Endothelial cell of umbilical vein (primary cell): ENCODE data around the gene DGUOK. TPM values are rescaled to one million over a fixed set of nuclear protein-coding genes. Genes with fewer than 3 reads are reported as not detected.

Experiments
- BruUV-seq: library from RNA; stranded (reverse); fragments of 400-500 nt; replicated peaks from 2 replicates; lab custom pipeline; 2021; lab: Mats Ljungman, UMichigan
- CTCF ChIA-PET: fragments of 300-600, 350-600 bp; sonication (Branson Sonifier 250); formaldehyde crosslinking; loops from one replicate; lab custom pipeline; 2021; ENCODE audit warnings: antibody characterized with exemption, inconsistent platforms; lab: Charles Lee
- POLR2A ChIA-PET: fragments of 300-600, 350-600 bp; sonication (Branson Sonifier 250); formaldehyde crosslinking; loops from one replicate; lab custom pipeline; 2021; ENCODE audit warnings: antibody characterized with exemption, inconsistent platforms; lab: Charles Lee
- DNase-seq: peaks from one replicate; pipeline ENCODE4 v3.0.0-alpha.2; 2011; ENCODE audit warnings: low read depth, low spot score
- FAIRE-seq: peaks from 2 replicates; lab custom pipeline; 2011; peaks lifted over from hg19 to GRCh38; lab: Jason Lieb, UNC
- H2AFZ ChIP-seq: 2 replicates; pipeline ENCODE4 v1.6.0; 2012; ENCODE audit warnings: low read depth, low read length, control low read depth, inconsistent platforms
- H3K27ac ChIP-seq: 2 replicates; pipeline ENCODE4 v1.5.1; 2011; ENCODE audit warnings: low read depth, mild to moderate bottlenecking, control low read depth, low read length, moderate library complexity; ENCODE audit not compliant: insufficient read depth
- H3K27me3 ChIP-seq, 2 experiments: 2 replicates each; pipeline versions ENCODE4 v1.6.0 to v1.6.1; 2011; ENCODE audit warnings: low read length in 2 of 2, mixed read lengths in 1 of 2; ENCODE audit not compliant: control insufficient read depth in 2 of 2, insufficient read depth in 2 of 2
- H3K36me3 ChIP-seq, 2 experiments: 2 replicates in 1 of 2; 3 replicates in 1 of 2; pipeline ENCODE4 v1.5.1; 2011; ENCODE audit warnings: low read length in 2 of 2, mild to moderate bottlenecking in 1 of 2, moderate library complexity in 1 of 2; ENCODE audit not compliant: control insufficient read depth in 2 of 2, insufficient read depth in 2 of 2; ENCODE audit errors: extremely low read depth in 1 of 2
- H3K4me1 ChIP-seq: 3 replicates; pipeline ENCODE4 v1.5.1; 2011; ENCODE audit warnings: mild to moderate bottlenecking, low read length; ENCODE audit not compliant: control insufficient read depth, insufficient read depth; ENCODE audit errors: extremely low read depth
- H3K4me2 ChIP-seq: 2 replicates; pipeline ENCODE4 v1.6.1; 2011; ENCODE audit warnings: low read length, control low read depth, mixed read lengths; ENCODE audit not compliant: insufficient read depth
- H3K4me3 ChIP-seq, 3 experiments: fragments of 200-600 bp in 1 of 3; sonication (generic), shearing (Covaris generic) in 1 of 3; replicated peaks in 1 of 3; 2 replicates each; pipeline ENCODE4 v1.5.1; 2011 to 2016; ENCODE audit warnings: control low read depth in 3 of 3, low read length in 3 of 3, mild to moderate bottlenecking in 2 of 3, inconsistent platforms in 1 of 3, low read depth in 1 of 3, moderate library complexity in 1 of 3; ENCODE audit not compliant: insufficient read depth in 1 of 3
- H3K79me2 ChIP-seq: 2 replicates; pipeline ENCODE4 v1.6.0; 2012; ENCODE audit warnings: low read length, inconsistent platforms; ENCODE audit not compliant: control insufficient read depth, insufficient read depth
- H3K9ac ChIP-seq: replicated peaks from 2 replicates; pipeline ENCODE3; 2011; ENCODE audit warnings: low read length, control low read depth; ENCODE audit not compliant: insufficient read depth; ENCODE audit errors: extremely low read depth
- H3K9me1 ChIP-seq: replicated peaks from 3 replicates; pipeline ENCODE4 v1.6.0; 2011; ENCODE audit warnings: mild to moderate bottlenecking, low read length; ENCODE audit not compliant: control insufficient read depth, insufficient read depth; ENCODE audit errors: extremely low read depth
- H3K9me3 ChIP-seq: replicated peaks from 2 replicates; pipeline ENCODE4 v1.5.1; 2012; ENCODE audit warnings: low read length, inconsistent platforms; ENCODE audit not compliant: control insufficient read depth, insufficient read depth
- H4K20me1 ChIP-seq: replicated peaks from 2 replicates; pipeline ENCODE3; 2011; ENCODE audit warnings: mild to moderate bottlenecking, low read length; ENCODE audit not compliant: control insufficient read depth, insufficient read depth; ENCODE audit errors: extremely low read depth
- EZH2 ChIP-seq: IDR thresholded peaks from 2 replicates; pipeline ENCODE4 v1.6.1; 2012; ENCODE audit warnings: borderline replicate concordance, low read depth, mild to moderate bottlenecking, moderate library complexity, low read length, inconsistent platforms; ENCODE audit not compliant: severe bottlenecking
- FOS ChIP-seq: IDR thresholded peaks from 2 replicates; pipeline ENCODE4 v1.6.1; 2011; ENCODE audit warnings: mild to moderate bottlenecking, low read length, moderate library complexity, borderline replicate concordance; ENCODE audit not compliant: insufficient read depth
- GATA2 ChIP-seq: IDR thresholded peaks from 2 replicates; pipeline ENCODE4 v1.7.0; 2011; ENCODE audit warnings: low read depth, mild to moderate bottlenecking, moderate library complexity, mixed read lengths, low read length; ENCODE audit not compliant: insufficient read length, insufficient read depth
- JUN ChIP-seq: IDR thresholded peaks from 2 replicates; pipeline ENCODE4 v1.6.1; 2011; ENCODE audit warnings: borderline replicate concordance, low read depth; ENCODE audit not compliant: insufficient read length, insufficient read depth
- MYC ChIP-seq: IDR thresholded peaks from one replicate; pipeline ENCODE4 v1.6.1; 2011; ENCODE audit warnings: mild to moderate bottlenecking, low read depth, low read length
- POLR2A ChIP-seq: IDR thresholded peaks from 2 replicates; pipeline ENCODE4 v1.6.1; 2012; ENCODE audit warnings: low read depth, mild to moderate bottlenecking, control low read depth, low read length
- POLR2AphosphoS5 ChIP-seq: IDR thresholded peaks from 2 replicates; pipeline ENCODE4 v1.6.1; 2012; ENCODE audit warnings: low read depth, mild to moderate bottlenecking, control low read depth, low read length, moderate library complexity; ENCODE audit not compliant: insufficient read depth
- dilution Hi-C: fragments of 300-500 bp; cut with MboI; formaldehyde crosslinking; loops from one replicate; pipeline ENCODE4 v1.15.0; 2019; ENCODE audit warnings: low sequenced_read_pairs; ENCODE audit not compliant: extremely low pct_ligation_motif_present
- intact Hi-C: fragments of 100-400 bp; cut with micrococcal nuclease; formaldehyde crosslinking; loops from one replicate; pipeline ENCODE4 v1.10.0; 2022
- polyA plus RNA-seq, 4 experiments: library from polyadenylated mRNA; depleted of rRNA in 3 of 4; stranded (reverse) in 3 of 4; unstranded in 1 of 4; fragments of >200 nt; gene quantifications; 2 replicates each; pipeline versions ENCODE4 v1.2.1 to v1.2.3, GENCODE V29; 2011 to 2012; ENCODE audit warnings: missing spikeins in 1 of 4
- total RNA-seq: library from RNA; stranded (reverse); gene quantifications from 2 replicates; pipeline ENCODE4 v1.2.3, GENCODE V29; 2021
- TF ChIP-seq, protein P1 (sequence below), 2 donors: IDR thresholded peaks; 1 replicate in 1 of 2; 2 replicates in 1 of 2; pipeline ENCODE4 v1.5.1; 2011; ENCODE audit warnings: low read length in 2 of 2, mild to moderate bottlenecking in 2 of 2, moderate library complexity in 2 of 2, control low read depth in 1 of 2, inconsistent platforms in 1 of 2, low read depth in 1 of 2; ENCODE audit not compliant: insufficient read depth in 1 of 2; ENCODE audit errors: extremely low read depth in 1 of 2
- TF ChIP-seq, protein P2 (sequence below): IDR thresholded peaks from 2 replicates; pipeline ENCODE4 v1.6.1; 2011; ENCODE audit not compliant: insufficient read depth, insufficient read length

Gene DGUOK
- total and polyA plus RNA-seq, 2 donors (not counting 3 experiments of a cell fraction or from before 2014, with no cell fraction given), result 51.8 to 77.5 TPM

DNA sequence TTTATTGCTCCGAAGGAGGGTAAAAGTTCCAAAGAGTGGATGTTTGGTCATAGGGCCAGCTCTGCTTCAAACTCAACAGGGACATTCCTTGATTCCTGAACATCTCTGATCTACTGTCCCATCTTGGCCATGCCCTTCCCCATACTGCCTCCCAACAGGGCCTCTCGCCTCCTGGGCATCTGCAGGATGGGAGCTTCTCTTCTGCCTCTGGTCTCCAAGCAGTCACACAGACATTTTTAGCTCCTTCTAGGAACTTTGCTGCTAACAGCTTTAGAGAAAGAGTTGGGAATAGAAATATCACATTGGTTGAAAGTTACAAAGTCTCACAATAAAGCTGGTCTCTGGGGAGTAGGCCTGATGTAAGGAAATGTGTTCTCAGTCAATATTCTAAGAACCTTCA, 9.4 kb upstream of the DGUOK start:
- Histone ChIP-seq H3K4me3 (no peak overlapping the region), H3K4me2 (no peak overlapping the region), H3K79me2 (no peaks in the 10 kb centered on the region), H3K36me3 (no peaks in the 10 kb centered on the region), H3K27ac (no peak overlapping the region), H3K4me1 (no peaks in the 10 kb centered on the region), H3K9ac (no peak overlapping the region), H3K9me3 (no peaks in the 10 kb centered on the region), H4K20me1 (no peaks in the 10 kb centered on the region), H2AFZ (no peak overlapping the region), H3K9me1 (no peaks in the 10 kb centered on the region), H3K27me3 (peaks cover 13 to 21% of the 10 kb centered on the region in 2 experiments)
- ChIA-PET CTCF (no interaction called here), POLR2A (no interaction called here)
- DNase-seq (no peak), FAIRE-seq (no peak)
- intact Hi-C loops (no loop called here), dilution Hi-C loops (no loop called here)
- BruUV-seq, result no TSS peak
- TF ChIP-seq MYC, result no peak
- TF ChIP-seq, protein P1, sequence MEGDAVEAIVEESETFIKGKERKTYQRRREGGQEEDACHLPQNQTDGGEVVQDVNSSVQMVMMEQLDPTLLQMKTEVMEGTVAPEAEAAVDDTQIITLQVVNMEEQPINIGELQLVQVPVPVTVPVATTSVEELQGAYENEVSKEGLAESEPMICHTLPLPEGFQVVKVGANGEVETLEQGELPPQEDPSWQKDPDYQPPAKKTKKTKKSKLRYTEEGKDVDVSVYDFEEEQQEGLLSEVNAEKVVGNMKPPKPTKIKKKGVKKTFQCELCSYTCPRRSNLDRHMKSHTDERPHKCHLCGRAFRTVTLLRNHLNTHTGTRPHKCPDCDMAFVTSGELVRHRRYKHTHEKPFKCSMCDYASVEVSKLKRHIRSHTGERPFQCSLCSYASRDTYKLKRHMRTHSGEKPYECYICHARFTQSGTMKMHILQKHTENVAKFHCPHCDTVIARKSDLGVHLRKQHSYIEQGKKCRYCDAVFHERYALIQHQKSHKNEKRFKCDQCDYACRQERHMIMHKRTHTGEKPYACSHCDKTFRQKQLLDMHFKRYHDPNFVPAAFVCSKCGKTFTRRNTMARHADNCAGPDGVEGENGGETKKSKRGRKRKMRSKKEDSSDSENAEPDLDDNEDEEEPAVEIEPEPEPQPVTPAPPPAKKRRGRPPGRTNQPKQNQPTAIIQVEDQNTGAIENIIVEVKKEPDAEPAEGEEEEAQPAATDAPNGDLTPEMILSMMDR (IDR thresholded peaks at IDR 0.05; ENCODE audit: extremely low read depth in 1 of 2, insufficient read depth in 1 of 2, low read depth in 1 of 2, low read length in 2 of 2), result no peak
- no peak for TF ChIP-seq FOS
- no peak for TF ChIP-seq POLR2AphosphoS5
- TF ChIP-seq EZH2, result no peak
- no peak for TF ChIP-seq JUN
- TF ChIP-seq, protein P2, sequence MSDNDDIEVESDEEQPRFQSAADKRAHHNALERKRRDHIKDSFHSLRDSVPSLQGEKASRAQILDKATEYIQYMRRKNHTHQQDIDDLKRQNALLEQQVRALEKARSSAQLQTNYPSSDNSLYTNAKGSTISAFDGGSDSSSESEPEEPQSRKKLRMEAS, result no peak
- no peak for TF ChIP-seq GATA2
- TF ChIP-seq POLR2A, result no peak
